Keratinocyte (primary cell): ENCODE measurements around the gene SPDYE16.
"Not testable (repeated sequence)": the region's sequence is repeated elsewhere in the genome, so short reads cannot be mapped to it uniquely, and the experiment has no call there.

Experiments
- EZH2 ChIP-seq: IDR thresholded peaks from one replicate; pipeline ENCODE4 v1.6.1; 2012; ENCODE audit warnings: inconsistent platforms, mild to moderate bottlenecking, low read length, moderate library complexity
- TF ChIP-seq, protein P1 (sequence below), 3 experiments: IDR thresholded peaks in 1 of 3; conservative IDR thresholded peaks in 1 of 3; optimal IDR thresholded peaks in 1 of 3; 2 replicates in 2 of 3; 3 replicates in 1 of 3; pipeline versions ENCODE3 to v1.5.1; 2011; ENCODE audit warnings: low read length in 3 of 3, mild to moderate bottlenecking in 3 of 3, moderate library complexity in 2 of 3, control low read depth in 1 of 3, inconsistent platforms in 1 of 3; ENCODE audit not compliant: insufficient read depth in 2 of 3; ENCODE audit errors: extremely low read depth in 1 of 3

DNA sequence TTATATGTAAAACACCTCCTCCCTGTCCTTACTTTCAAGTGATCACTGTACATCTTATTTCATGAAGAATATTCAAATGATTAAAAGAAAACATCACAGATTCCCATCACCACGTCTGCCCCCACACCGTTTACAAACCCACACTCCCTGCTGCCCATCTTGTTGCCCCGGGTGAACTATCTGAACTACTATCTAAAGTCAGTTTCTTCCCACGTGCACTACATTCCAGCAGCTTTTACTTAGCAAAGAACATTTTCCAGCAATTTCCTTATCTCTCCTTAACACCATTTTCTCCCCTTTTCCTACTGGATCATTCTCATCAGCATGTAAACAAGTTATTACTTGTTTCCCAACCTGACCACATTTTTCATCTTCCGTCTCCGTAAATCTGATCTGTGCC lies 16.6 kb upstream of the SPDYE16 start:
- TF ChIP-seq, protein P1, sequence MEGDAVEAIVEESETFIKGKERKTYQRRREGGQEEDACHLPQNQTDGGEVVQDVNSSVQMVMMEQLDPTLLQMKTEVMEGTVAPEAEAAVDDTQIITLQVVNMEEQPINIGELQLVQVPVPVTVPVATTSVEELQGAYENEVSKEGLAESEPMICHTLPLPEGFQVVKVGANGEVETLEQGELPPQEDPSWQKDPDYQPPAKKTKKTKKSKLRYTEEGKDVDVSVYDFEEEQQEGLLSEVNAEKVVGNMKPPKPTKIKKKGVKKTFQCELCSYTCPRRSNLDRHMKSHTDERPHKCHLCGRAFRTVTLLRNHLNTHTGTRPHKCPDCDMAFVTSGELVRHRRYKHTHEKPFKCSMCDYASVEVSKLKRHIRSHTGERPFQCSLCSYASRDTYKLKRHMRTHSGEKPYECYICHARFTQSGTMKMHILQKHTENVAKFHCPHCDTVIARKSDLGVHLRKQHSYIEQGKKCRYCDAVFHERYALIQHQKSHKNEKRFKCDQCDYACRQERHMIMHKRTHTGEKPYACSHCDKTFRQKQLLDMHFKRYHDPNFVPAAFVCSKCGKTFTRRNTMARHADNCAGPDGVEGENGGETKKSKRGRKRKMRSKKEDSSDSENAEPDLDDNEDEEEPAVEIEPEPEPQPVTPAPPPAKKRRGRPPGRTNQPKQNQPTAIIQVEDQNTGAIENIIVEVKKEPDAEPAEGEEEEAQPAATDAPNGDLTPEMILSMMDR (optimal IDR thresholded peaks at IDR 0.05 in 1 of 3, IDR thresholded peaks at IDR 0.05 in 1 of 3, conservative IDR thresholded peaks at IDR 0.05 in 1 of 3; ENCODE audit: extremely low read depth in 1 of 3, insufficient read depth in 2 of 3, low read length in 3 of 3), result not testable (repeated sequence)
- not testable (repeated sequence) for TF ChIP-seq EZH2
